ENCODE measurements around the gene CTSG. TPM values are rescaled to one million over a fixed set of nuclear protein-coding genes. Genes with fewer than 3 reads are reported as not detected.
"Not testable (repeated sequence)": the region's sequence is repeated elsewhere in the genome, so short reads cannot be mapped to it uniquely, and the experiment has no call there.

Gene CTSG
- total and polyA plus RNA-seq, 5 donors from 2014 or later: not detected

GRCh38 chr14:24576771-24577170 lies 721 bp upstream of the CTSG start:
- H3K27me3 Mint-ChIP-seq: peaks cover 23% of the 10 kb centered on the region
- H3K36me3 Mint-ChIP-seq: no peaks in the 10 kb centered on the region
- H3K27ac Mint-ChIP-seq: no peak overlapping the region
- no peaks in the 10 kb centered on the region for H3K4me1 Mint-ChIP-seq
- no peaks in the 10 kb centered on the region for H3K36me3 ChIP-seq (ENCODE audit: control insufficient read depth, insufficient read depth, low read length)
- H3K27me3 ChIP-seq (ENCODE audit: control insufficient read depth, insufficient read depth, low read length): peaks cover 2% of the 10 kb centered on the region
- H3K9me3 ChIP-seq (ENCODE audit: control insufficient read depth in 2 of 2, low read length in 2 of 2): no peaks in the 10 kb centered on the region
- H3K4me3 ChIP-seq (ENCODE audit: low read depth, low read length): no peak overlapping the region
- H3K4me3 Mint-ChIP-seq: no peak overlapping the region
- no peaks in the 10 kb centered on the region for H3K4me1 ChIP-seq (ENCODE audit: control insufficient read depth, insufficient read depth, low read length, poor library complexity, severe bottlenecking)
- ATAC-seq (ENCODE audit: low read depth in 2 of 2) (no peak), DNase-seq (no peak)
- no peaks in the 10 kb centered on the region for H3K9me3 Mint-ChIP-seq
- H3K27ac ChIP-seq (ENCODE audit: insufficient read depth, low read length, poor library complexity, severe bottlenecking): no peak overlapping the region

- no peaks in the 10 kb centered on the region for H3K36me3 ChIP-seq (ENCODE audit: control insufficient read depth, insufficient read depth, low read length)
- Mint-ChIP-seq H3K9me3 (peaks cover 0 to 4% (median 0%) of the 10 kb centered on the region in 7 donors), H3K36me3 (no peaks in the 10 kb centered on the region), H3K27ac (no peak overlapping the region), H3K4me3 (no peak overlapping the region), H3K27me3 (peaks cover 14% of the 10 kb centered on the region), H3K4me1 (no peaks in the 10 kb centered on the region)
- H3K4me3 ChIP-seq (ENCODE audit: low read depth, low read length): no peak overlapping the region
- no peaks in the 10 kb centered on the region for H3K9me3 ChIP-seq (ENCODE audit: control insufficient read depth in 2 of 2, low read length in 2 of 2)
- peaks cover 8% of the 10 kb centered on the region for H3K27me3 ChIP-seq (ENCODE audit: control insufficient read depth, insufficient read depth, low read length)
- H3K4me1 ChIP-seq (ENCODE audit: control insufficient read depth, insufficient read depth, low read length, poor library complexity, severe bottlenecking): no peaks in the 10 kb centered on the region
- DNase-seq (no peak), ATAC-seq (ENCODE audit: low read depth in 2 of 2) (no peak)
- H3K27ac ChIP-seq (ENCODE audit: insufficient read depth, low read length, poor library complexity, severe bottlenecking): no peak overlapping the region
Measured at GRCh38 chr14:24574206-24574774, 1.8 kb downstream of the CTSG start.

- no peaks in the 10 kb centered on the region for H3K36me3 Mint-ChIP-seq
- peaks cover 2 to 28% (median 7%) of the 10 kb centered on the region in 7 donors for H3K9me3 Mint-ChIP-seq
- H3K4me3 ChIP-seq (ENCODE audit: low read depth, low read length): no peak overlapping the region
- peaks cover 10 to 17% of the 10 kb centered on the region in 2 experiments for H3K9me3 ChIP-seq (ENCODE audit: control insufficient read depth in 2 of 2, low read length in 2 of 2)
- no peaks in the 10 kb centered on the region for H3K36me3 ChIP-seq (ENCODE audit: control insufficient read depth, insufficient read depth, low read length)
- no peaks in the 10 kb centered on the region for H3K4me1 Mint-ChIP-seq
- ATAC-seq (ENCODE audit: low read depth in 2 of 2) (no peak), DNase-seq (no peak)
- no peak overlapping the region for H3K27ac Mint-ChIP-seq
- no peaks in the 10 kb centered on the region for H3K4me1 ChIP-seq (ENCODE audit: control insufficient read depth, insufficient read depth, low read length, poor library complexity, severe bottlenecking)
- no peak overlapping the region for H3K4me3 Mint-ChIP-seq
- H3K27ac ChIP-seq (ENCODE audit: insufficient read depth, low read length, poor library complexity, severe bottlenecking): no peak overlapping the region
- peaks cover 6% of the 10 kb centered on the region for H3K27me3 ChIP-seq (ENCODE audit: control insufficient read depth, insufficient read depth, low read length)
- peaks cover 11% of the 10 kb centered on the region for H3K27me3 Mint-ChIP-seq
Measured at GRCh38 chr14:24566318-24566717, 9.7 kb downstream of the CTSG start.

GRCh38 chr14:24565766-24566165 lies 10.3 kb downstream of the CTSG start:
- peaks cover 11% of the 10 kb centered on the region for H3K27me3 Mint-ChIP-seq
- Histone ChIP-seq H3K27ac (ENCODE audit: insufficient read depth, low read length, poor library complexity, severe bottlenecking) (no peak overlapping the region), H3K4me3 (ENCODE audit: low read depth, low read length) (no peak overlapping the region), H3K36me3 (ENCODE audit: control insufficient read depth, insufficient read depth, low read length) (no peaks in the 10 kb centered on the region), H3K9me3 (ENCODE audit: control insufficient read depth in 2 of 2, low read length in 2 of 2) (peaks cover 10 to 17% of the 10 kb centered on the region in 2 experiments), H3K27me3 (ENCODE audit: control insufficient read depth, insufficient read depth, low read length) (peaks cover 6% of the 10 kb centered on the region), H3K4me1 (ENCODE audit: control insufficient read depth, insufficient read depth, low read length, poor library complexity, severe bottlenecking) (no peaks in the 10 kb centered on the region)
- peaks cover 2 to 29% (median 7%) of the 10 kb centered on the region in 7 donors for H3K9me3 Mint-ChIP-seq
- DNase-seq (no peak), ATAC-seq (ENCODE audit: low read depth in 2 of 2) (no peak)
- no peaks in the 10 kb centered on the region for H3K4me1 Mint-ChIP-seq
- no peak overlapping the region for H3K27ac Mint-ChIP-seq
- no peaks in the 10 kb centered on the region for H3K36me3 Mint-ChIP-seq
- no peak overlapping the region for H3K4me3 Mint-ChIP-seq

- peaks cover 10 to 17% of the 10 kb centered on the region in 2 experiments for H3K9me3 ChIP-seq (ENCODE audit: control insufficient read depth in 2 of 2, low read length in 2 of 2)
- Mint-ChIP-seq H3K4me3 (no peak overlapping the region), H3K4me1 (no peaks in the 10 kb centered on the region), H3K27ac (no peak overlapping the region), H3K27me3 (peaks cover 17% of the 10 kb centered on the region), H3K36me3 (no peaks in the 10 kb centered on the region), H3K9me3 (peaks cover 2 to 26% (median 4%) of the 10 kb centered on the region in 7 donors)
- ATAC-seq (ENCODE audit: low read depth in 2 of 2) (no peak), DNase-seq (no peak)
- no peak overlapping the region for H3K4me3 ChIP-seq (ENCODE audit: low read depth, low read length)
- H3K27ac ChIP-seq (ENCODE audit: insufficient read depth, low read length, poor library complexity, severe bottlenecking): no peak overlapping the region
- H3K27me3 ChIP-seq (ENCODE audit: control insufficient read depth, insufficient read depth, low read length): peaks cover 5% of the 10 kb centered on the region
- no peaks in the 10 kb centered on the region for H3K4me1 ChIP-seq (ENCODE audit: control insufficient read depth, insufficient read depth, low read length, poor library complexity, severe bottlenecking)
- H3K36me3 ChIP-seq (ENCODE audit: control insufficient read depth, insufficient read depth, low read length): no peaks in the 10 kb centered on the region
Measured at GRCh38 chr14:24563505-24563904, 12.5 kb downstream of the CTSG start.

- Mint-ChIP-seq H3K36me3 (no peaks in the 10 kb centered on the region), H3K4me1 (no peaks in the 10 kb centered on the region), H3K27ac (no peak overlapping the region), H3K9me3 (peaks cover 0 to 7% (median 4%) of the 10 kb centered on the region in 7 donors), H3K4me3 (no peak overlapping the region), H3K27me3 (peaks cover 12% of the 10 kb centered on the region)
- Histone ChIP-seq H3K27ac (ENCODE audit: insufficient read depth, low read length, poor library complexity, severe bottlenecking) (no peak overlapping the region), H3K9me3 (ENCODE audit: control insufficient read depth in 2 of 2, low read length in 2 of 2) (no peaks in the 10 kb centered on the region), H3K4me3 (ENCODE audit: low read depth, low read length) (no peak overlapping the region), H3K36me3 (ENCODE audit: control insufficient read depth, insufficient read depth, low read length) (no peaks in the 10 kb centered on the region), H3K4me1 (ENCODE audit: control insufficient read depth, insufficient read depth, low read length, poor library complexity, severe bottlenecking) (no peaks in the 10 kb centered on the region), H3K27me3 (ENCODE audit: control insufficient read depth, insufficient read depth, low read length) (peaks cover 8% of the 10 kb centered on the region)
- no peak for ATAC-seq (ENCODE audit: low read depth in 2 of 2)
- no peak for DNase-seq
Measured at GRCh38 chr14:24556756-24557155, 19.3 kb downstream of the CTSG start.

GRCh38 chr14:24549064-24549463 lies 27.0 kb downstream of the CTSG start:
- not testable (repeated sequence) for H3K27ac ChIP-seq (ENCODE audit: insufficient read depth, low read length, poor library complexity, severe bottlenecking); H3K36me3 ChIP-seq (ENCODE audit: control insufficient read depth, insufficient read depth, low read length); H3K27me3 ChIP-seq (ENCODE audit: control insufficient read depth, insufficient read depth, low read length); H3K4me3 ChIP-seq (ENCODE audit: low read depth, low read length); H3K4me1 Mint-ChIP-seq; H3K27ac Mint-ChIP-seq; H3K4me1 ChIP-seq (ENCODE audit: control insufficient read depth, insufficient read depth, low read length, poor library complexity, severe bottlenecking); DNase-seq; ATAC-seq (ENCODE audit: low read depth in 2 of 2); H3K4me3 Mint-ChIP-seq
- Mint-ChIP-seq H3K9me3 (peaks cover 0 to 46% (median 18%) of the 10 kb centered on the region in 7 donors), H3K27me3 (peaks cover 13% of the 10 kb centered on the region), H3K36me3 (peaks cover 13% of the 10 kb centered on the region)
- H3K9me3 ChIP-seq (ENCODE audit: control insufficient read depth in 2 of 2, low read length in 2 of 2): peaks cover 0 to 10% of the 10 kb centered on the region in 2 experiments

- Histone ChIP-seq H3K9me3 (ENCODE audit: control insufficient read depth in 2 of 2, low read length in 2 of 2) (peaks cover 0 to 6% of the 10 kb centered on the region in 2 experiments), H3K27ac (ENCODE audit: insufficient read depth, low read length, poor library complexity, severe bottlenecking) (no peak overlapping the region), H3K27me3 (ENCODE audit: control insufficient read depth, insufficient read depth, low read length) (peaks cover 2% of the 10 kb centered on the region), H3K4me3 (ENCODE audit: low read depth, low read length) (no peak overlapping the region), H3K36me3 (ENCODE audit: control insufficient read depth, insufficient read depth, low read length) (no peaks in the 10 kb centered on the region), H3K4me1 (ENCODE audit: control insufficient read depth, insufficient read depth, low read length, poor library complexity, severe bottlenecking) (no peaks in the 10 kb centered on the region)
- peaks cover 14% of the 10 kb centered on the region for H3K27me3 Mint-ChIP-seq
- no peak for DNase-seq
- no peak overlapping the region for H3K27ac Mint-ChIP-seq
- H3K4me3 Mint-ChIP-seq: no peak overlapping the region
- H3K9me3 Mint-ChIP-seq: peaks cover 6 to 23% (median 7%) of the 10 kb centered on the region in 7 donors
- no peak for ATAC-seq (ENCODE audit: low read depth in 2 of 2)
- peaks cover under 1% of the 10 kb centered on the region for H3K36me3 Mint-ChIP-seq
- H3K4me1 Mint-ChIP-seq: peaks cover 0 to 5% (median 0%) of the 10 kb centered on the region in 4 donors
Measured at GRCh38 chr14:24542346-24542936, 33.6 kb downstream of the CTSG start.

Data from CD4-positive, CD25-positive, alpha-beta regulatory T cell (primary cell).